K562 (cell line): ENCODE results near the gene SLC4A3. TPM values are rescaled to one million over a fixed set of nuclear protein-coding genes. Genes with fewer than 3 reads are reported as not detected.

Experiments used
- BCLAF1 ChIP-seq, 2 experiments: fragments of 450-650 bp in 1 of 2; IDR thresholded peaks; 2 replicates each; pipeline ENCODE4 v1.6.1; 2011 to 2017; ENCODE audit warnings: low read depth in 2 of 2, antibody characterized with exemption in 1 of 2, borderline replicate concordance in 1 of 2, low read length in 1 of 2, mild to moderate bottlenecking in 1 of 2, mixed read lengths in 1 of 2; ENCODE audit not compliant: control insufficient read depth in 1 of 2
- CSDE1 ChIP-seq, 2 experiments: fragments of 450-650 bp; IDR thresholded peaks; 2 replicates each; pipeline ENCODE4 v1.6.1; 2016; ENCODE audit warnings: mild to moderate bottlenecking in 1 of 2
- ERF ChIP-seq: fragments of 450-650 bp; formaldehyde crosslinking; IDR thresholded peaks from 2 replicates; pipeline ENCODE4 v1.4.0; 2020; ENCODE audit warnings: mild to moderate bottlenecking, mixed read lengths
- FOXK1 ChIP-seq: sonication (generic); formaldehyde crosslinking; IDR thresholded peaks from 2 replicates; pipeline ENCODE4 v1.8.0; 2022; ENCODE audit warnings: missing genetic modification reagents, mild to moderate bottlenecking, borderline replicate concordance
- GATA2 ChIP-seq: sonication (generic); formaldehyde crosslinking; IDR thresholded peaks from 2 replicates; pipeline ENCODE4 v1.4.0; 2020; ENCODE audit warnings: mild to moderate bottlenecking, missing genetic modification reagents
- GTF2E2 ChIP-seq: fragments of 200-800 bp; sonication (Bioruptor generic); IDR thresholded peaks from 2 replicates; pipeline ENCODE4 v1.6.1; 2016; ENCODE audit warnings: missing genetic modification characterization, missing compliant biosample characterization
- JUNB ChIP-seq: fragments of 450-650 bp; formaldehyde crosslinking; conservative IDR thresholded peaks from 2 replicates; pipeline ENCODE4 v1.4.0; 2020; ENCODE audit warnings: mild to moderate bottlenecking
- KDM1A ChIP-seq, 2 experiments: fragments of 450-650 bp; IDR thresholded peaks; 2 replicates each; pipeline ENCODE4 v1.6.1; 2016; ENCODE audit warnings: mild to moderate bottlenecking in 2 of 2
- MYNN ChIP-seq, 2 experiments: sonication (generic); formaldehyde crosslinking in 1 of 2; IDR thresholded peaks; 2 replicates each; pipeline versions ENCODE4 v1.5.0 to v1.6.1; 2016 to 2020; ENCODE audit warnings: antibody characterized with exemption in 1 of 2, missing genetic modification reagents in 1 of 2
- RBM25 ChIP-seq: fragments of 200-400 bp; formaldehyde crosslinking; IDR thresholded peaks from 2 replicates; pipeline ENCODE4 v1.6.1; 2018; ENCODE audit warnings: low read length, low read depth, moderate library complexity; ENCODE audit not compliant: severe bottlenecking
- RBM39 ChIP-seq: fragments of 200-400 bp; formaldehyde crosslinking; optimal IDR thresholded peaks from 2 replicates; pipeline ENCODE3; 2018; ENCODE audit warnings: low read depth, low read length
- SOX6 ChIP-seq: fragments of 450-650 bp; IDR thresholded peaks from 2 replicates; pipeline ENCODE4 v1.6.1; 2014; ENCODE audit warnings: mild to moderate bottlenecking
- SRSF9 ChIP-seq: fragments of 200-400 bp; formaldehyde crosslinking; IDR thresholded peaks from 2 replicates; pipeline ENCODE4 v1.6.1; 2017; ENCODE audit warnings: low read depth, low read length, borderline replicate concordance
- TAF9B ChIP-seq: fragments of 450-650 bp; IDR thresholded peaks from 2 replicates; pipeline ENCODE4 v1.6.1; 2018; ENCODE audit warnings: mild to moderate bottlenecking; ENCODE audit not compliant: partially characterized antibody
- YY1 ChIP-seq, 3 experiments: IDR thresholded peaks; 2 replicates each; pipeline ENCODE4 v1.6.1; 2011; ENCODE audit warnings: low read length in 2 of 3, mild to moderate bottlenecking in 2 of 3, moderate library complexity in 2 of 3, borderline replicate concordance in 1 of 3, control low read depth in 1 of 3, low read depth in 1 of 3; ENCODE audit not compliant: insufficient read depth in 3 of 3, insufficient replicate concordance in 2 of 3, control insufficient read depth in 1 of 3, insufficient read length in 1 of 3; ENCODE audit errors: extremely low read depth in 1 of 3
- ZFP30 ChIP-seq: fragments of 250-450 bp; sonication (Bioruptor Pico); IDR thresholded peaks from 2 replicates; pipeline ENCODE4 v1.8.0; 2022; ENCODE audit warnings: moderate library complexity, mild to moderate bottlenecking, inconsistent platforms, borderline replicate concordance
- ZNF75A ChIP-seq: fragments of 450-650 bp; formaldehyde crosslinking; IDR thresholded peaks from 2 replicates; pipeline ENCODE4 v1.4.0; 2020; ENCODE audit warnings: mild to moderate bottlenecking
- ZNF780A ChIP-seq: fragments of 250-450 bp; sonication (Bioruptor Pico); IDR thresholded peaks from 2 replicates; pipeline ENCODE4 v1.5.0; 2021; ENCODE audit warnings: mild to moderate bottlenecking
- ZZZ3 ChIP-seq: fragments of 450-650 bp; IDR thresholded peaks from 2 replicates; pipeline ENCODE4 v1.6.1; 2016; ENCODE audit warnings: antibody characterized with exemption, mild to moderate bottlenecking, moderate library complexity
- polyA plus RNA-seq, 8 experiments: library from polyadenylated mRNA; depleted of rRNA in 4 of 8; stranded (reverse) in 5 of 8; unstranded in 3 of 8; fragments of >200 nt; fragmentation: Nextera tagmentation in 2 of 8; fragmentation: Illumina TruSeq in 1 of 8; extraction: Ambion mirVana in 2 of 8; extraction: Trizol in 1 of 8; gene quantifications; 2 replicates each; pipeline versions ENCODE4 v1.2.1 to v1.2.3, GENCODE V29; 2011 to 2014; ENCODE audit warnings: inconsistent platforms in 1 of 8, missing spikeins in 1 of 8
- total RNA-seq, 7 experiments: library from RNA; depleted of rRNA in 6 of 7; stranded (reverse); fragments of >200 nt in 6 of 7; fragmentation: Illumina TruSeq in 2 of 7; extraction: Trizol in 2 of 7; gene quantifications; 2 replicates each; pipeline versions ENCODE4 v1.2.1 to v1.2.3, GENCODE V29; 2011 to 2021; ENCODE audit warnings: low replicate concordance in 1 of 7
- TF ChIP-seq, protein P1 (sequence below), 2 experiments: fragments of 150-350 bp in 1 of 2; IDR thresholded peaks; 2 replicates each; pipeline ENCODE4 v1.6.1; 2012 to 2016; ENCODE audit warnings: low read depth in 2 of 2, low read length in 2 of 2, mild to moderate bottlenecking in 1 of 2, moderate library complexity in 1 of 2

Gene SLC4A3
- total and polyA plus RNA-seq, 9 of the 15 experiments (the other 6 are each of a cell fraction or from before 2014, with no cell fraction given) = 0.04 to 0.31 (median 0.16) TPM; not detected in 5

DNA sequence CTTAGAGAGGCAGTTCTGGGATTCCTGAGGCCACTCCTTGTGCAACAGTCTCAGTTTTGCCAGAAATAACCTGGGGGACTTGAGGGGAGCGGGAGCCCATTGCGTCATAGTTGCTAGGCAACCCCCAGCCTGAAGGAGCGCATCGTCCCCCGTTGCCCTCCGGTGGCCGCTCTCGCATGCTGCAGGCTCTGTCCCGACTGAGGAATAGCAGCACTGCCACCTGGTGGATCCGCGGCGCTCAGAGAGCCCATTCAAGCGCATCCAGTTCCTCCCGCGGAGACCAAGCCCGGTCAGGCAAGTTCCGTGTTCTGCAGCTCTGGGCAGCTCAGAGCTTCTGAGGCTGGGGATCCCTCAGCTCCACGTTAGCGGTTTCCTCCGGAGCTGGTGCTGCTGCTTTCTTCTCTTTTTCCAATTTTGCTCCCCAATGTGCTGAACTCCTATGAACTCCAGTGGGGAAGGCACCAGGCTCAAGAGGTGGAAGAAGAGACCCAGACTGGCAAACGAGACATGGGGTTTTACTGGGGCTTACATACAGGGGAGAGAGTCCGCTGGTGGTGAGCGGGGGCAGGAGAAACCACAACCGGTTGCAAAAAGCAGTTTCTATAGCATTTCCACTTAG lies 15.1 kb downstream of the SLC4A3 start (continued):
- TF ChIP-seq MYNN (IDR thresholded peaks at IDR 0.05) (peak; percentile 60; the same call in 1 of the 2 replicates), MYNN (CRISPR knock-in tag; IDR thresholded peaks at IDR 0.05) (no peak), SRSF9 (no peak), JUNB (CRISPR knock-in tag) (no peak), FOXK1 (CRISPR knock-in tag) (no peak), YY1 (IDR thresholded peaks at IDR 0.05; ENCODE audit: borderline replicate concordance in 1 of 3, control insufficient read depth in 1 of 3, extremely low read depth in 1 of 3, insufficient read depth in 3 of 3, insufficient read length in 1 of 3, insufficient replicate concordance in 2 of 3, low read depth in 1 of 3, low read length in 2 of 3) (peak in 2 of 3 experiments; percentile 17 to 70), BCLAF1 (IDR thresholded peaks at IDR 0.05; ENCODE audit: borderline replicate concordance in 1 of 2, control insufficient read depth in 1 of 2, low read depth in 2 of 2, low read length in 1 of 2) (no peak), SOX6 (peak; percentile 37; the same call in 1 of the 2 replicates), ZNF75A (CRISPR knock-in tag) (no peak), RBM25 (no peak), ZZZ3 (no peak), ZNF780A (CRISPR knock-in tag) (no peak), CSDE1 (IDR thresholded peaks at IDR 0.05) (peak in 1 of 2 experiments; percentile 83; a peak in 2 of 4 replicates), KDM1A (IDR thresholded peaks at IDR 0.05) (no peak), RBM39 (no peak), ERF (CRISPR knock-in tag) (no peak), GATA2 (no peak), ZFP30 (CRISPR knock-in tag) (no peak), TAF9B (no peak), GTF2E2 (tag) (no peak)
- TF ChIP-seq, protein P1, sequence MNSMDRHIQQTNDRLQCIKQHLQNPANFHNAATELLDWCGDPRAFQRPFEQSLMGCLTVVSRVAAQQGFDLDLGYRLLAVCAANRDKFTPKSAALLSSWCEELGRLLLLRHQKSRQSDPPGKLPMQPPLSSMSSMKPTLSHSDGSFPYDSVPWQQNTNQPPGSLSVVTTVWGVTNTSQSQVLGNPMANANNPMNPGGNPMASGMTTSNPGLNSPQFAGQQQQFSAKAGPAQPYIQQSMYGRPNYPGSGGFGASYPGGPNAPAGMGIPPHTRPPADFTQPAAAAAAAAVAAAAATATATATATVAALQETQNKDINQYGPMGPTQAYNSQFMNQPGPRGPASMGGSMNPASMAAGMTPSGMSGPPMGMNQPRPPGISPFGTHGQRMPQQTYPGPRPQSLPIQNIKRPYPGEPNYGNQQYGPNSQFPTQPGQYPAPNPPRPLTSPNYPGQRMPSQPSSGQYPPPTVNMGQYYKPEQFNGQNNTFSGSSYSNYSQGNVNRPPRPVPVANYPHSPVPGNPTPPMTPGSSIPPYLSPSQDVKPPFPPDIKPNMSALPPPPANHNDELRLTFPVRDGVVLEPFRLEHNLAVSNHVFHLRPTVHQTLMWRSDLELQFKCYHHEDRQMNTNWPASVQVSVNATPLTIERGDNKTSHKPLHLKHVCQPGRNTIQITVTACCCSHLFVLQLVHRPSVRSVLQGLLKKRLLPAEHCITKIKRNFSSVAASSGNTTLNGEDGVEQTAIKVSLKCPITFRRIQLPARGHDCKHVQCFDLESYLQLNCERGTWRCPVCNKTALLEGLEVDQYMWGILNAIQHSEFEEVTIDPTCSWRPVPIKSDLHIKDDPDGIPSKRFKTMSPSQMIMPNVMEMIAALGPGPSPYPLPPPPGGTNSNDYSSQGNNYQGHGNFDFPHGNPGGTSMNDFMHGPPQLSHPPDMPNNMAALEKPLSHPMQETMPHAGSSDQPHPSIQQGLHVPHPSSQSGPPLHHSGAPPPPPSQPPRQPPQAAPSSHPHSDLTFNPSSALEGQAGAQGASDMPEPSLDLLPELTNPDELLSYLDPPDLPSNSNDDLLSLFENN (IDR thresholded peaks at IDR 0.05; ENCODE audit: low read depth in 2 of 2, low read length in 2 of 2) = no peak
